Measurements from ENCODE around the gene CAMK2B.

- TF ChIP-seq POLR2A (IDR thresholded peaks at IDR 0.05), result no peak
- TF ChIP-seq, protein P1, sequence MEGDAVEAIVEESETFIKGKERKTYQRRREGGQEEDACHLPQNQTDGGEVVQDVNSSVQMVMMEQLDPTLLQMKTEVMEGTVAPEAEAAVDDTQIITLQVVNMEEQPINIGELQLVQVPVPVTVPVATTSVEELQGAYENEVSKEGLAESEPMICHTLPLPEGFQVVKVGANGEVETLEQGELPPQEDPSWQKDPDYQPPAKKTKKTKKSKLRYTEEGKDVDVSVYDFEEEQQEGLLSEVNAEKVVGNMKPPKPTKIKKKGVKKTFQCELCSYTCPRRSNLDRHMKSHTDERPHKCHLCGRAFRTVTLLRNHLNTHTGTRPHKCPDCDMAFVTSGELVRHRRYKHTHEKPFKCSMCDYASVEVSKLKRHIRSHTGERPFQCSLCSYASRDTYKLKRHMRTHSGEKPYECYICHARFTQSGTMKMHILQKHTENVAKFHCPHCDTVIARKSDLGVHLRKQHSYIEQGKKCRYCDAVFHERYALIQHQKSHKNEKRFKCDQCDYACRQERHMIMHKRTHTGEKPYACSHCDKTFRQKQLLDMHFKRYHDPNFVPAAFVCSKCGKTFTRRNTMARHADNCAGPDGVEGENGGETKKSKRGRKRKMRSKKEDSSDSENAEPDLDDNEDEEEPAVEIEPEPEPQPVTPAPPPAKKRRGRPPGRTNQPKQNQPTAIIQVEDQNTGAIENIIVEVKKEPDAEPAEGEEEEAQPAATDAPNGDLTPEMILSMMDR (IDR thresholded peaks at IDR 0.05), result no peak
Observed at GRCh38 chr7:44211126-44211675, 114.2 kb downstream of the CAMK2B start.

Data from sigmoid colon (tissue), 3 donors.